HL-60 (cell line): ENCODE results near the gene DNM3.

ENCODE experiments used
- DNase-seq, 2 experiments: peaks; one replicate each; pipeline ENCODE4 v3.0.0-alpha.2; 2010 to 2020; ENCODE audit warnings: low read depth in 1 of 2, low spot score in 1 of 2
- H3K27ac ChIP-seq: fragments of 250-450 bp; sonication (Bioruptor Pico); replicated peaks from 2 replicates; pipeline ENCODE4 v1.5.1; 2020; ENCODE audit warnings: mild to moderate bottlenecking, moderate library complexity
- H3K27me3 ChIP-seq: fragments of 250-450 bp; sonication (Bioruptor Pico); 2 replicates; pipeline ENCODE4 v1.5.1; 2021; ENCODE audit warnings: mild to moderate bottlenecking, moderate library complexity; ENCODE audit not compliant: insufficient read depth, poor library complexity, severe bottlenecking
- H3K4me3 ChIP-seq: replicated peaks from 2 replicates; pipeline ENCODE4 v1.5.1; 2011; ENCODE audit warnings: mild to moderate bottlenecking, control low read depth, low read length; ENCODE audit not compliant: insufficient read depth
- GABPA ChIP-seq: IDR thresholded peaks from 2 replicates; pipeline ENCODE4 v1.6.1; 2012; ENCODE audit warnings: low read depth
- POLR2AphosphoS5 ChIP-seq: IDR thresholded peaks from 2 replicates; pipeline ENCODE4 v1.6.1; 2012; ENCODE audit warnings: low read depth
- SPI1 ChIP-seq: IDR thresholded peaks from 2 replicates; pipeline ENCODE4 v1.6.1; 2012; ENCODE audit warnings: low read depth, mild to moderate bottlenecking, borderline replicate concordance
- TF ChIP-seq, protein P1 (sequence below): IDR thresholded peaks from one replicate; pipeline ENCODE4 v1.5.1; 2011; ENCODE audit warnings: low read length, control low read depth, inconsistent platforms; ENCODE audit not compliant: insufficient read depth
- TF ChIP-seq, protein P2 (sequence below): IDR thresholded peaks from 2 replicates; pipeline ENCODE4 v1.6.1; 2012; ENCODE audit warnings: low read depth; ENCODE audit not compliant: insufficient replicate concordance

The DNM3 gene

DNA sequence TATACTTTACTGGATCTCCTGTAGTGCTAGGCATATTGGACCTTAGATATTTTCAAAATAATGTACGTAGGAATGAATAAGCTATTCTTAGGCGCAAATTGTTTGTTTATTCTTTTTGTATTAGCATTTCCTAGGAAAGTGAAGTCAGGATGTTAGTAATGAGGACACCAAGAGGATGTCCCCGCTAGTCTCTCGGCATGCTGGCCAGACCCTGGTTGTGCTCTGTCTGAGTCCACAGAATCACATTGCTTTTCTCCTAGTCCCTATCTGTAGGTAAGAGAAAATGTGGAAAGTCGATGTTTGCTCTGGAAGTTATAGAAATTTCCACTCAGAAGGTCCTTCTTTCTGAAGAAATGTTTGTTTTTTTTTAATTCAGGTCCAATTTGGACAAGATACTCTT lies 31.1 kb downstream of the DNM3 start:
- Histone ChIP-seq H3K27ac (no peak overlapping the region), H3K27me3 (peaks cover 2% of the 10 kb centered on the region), H3K4me3 (no peak overlapping the region)
- no peak for DNase-seq
- TF ChIP-seq, protein P1, sequence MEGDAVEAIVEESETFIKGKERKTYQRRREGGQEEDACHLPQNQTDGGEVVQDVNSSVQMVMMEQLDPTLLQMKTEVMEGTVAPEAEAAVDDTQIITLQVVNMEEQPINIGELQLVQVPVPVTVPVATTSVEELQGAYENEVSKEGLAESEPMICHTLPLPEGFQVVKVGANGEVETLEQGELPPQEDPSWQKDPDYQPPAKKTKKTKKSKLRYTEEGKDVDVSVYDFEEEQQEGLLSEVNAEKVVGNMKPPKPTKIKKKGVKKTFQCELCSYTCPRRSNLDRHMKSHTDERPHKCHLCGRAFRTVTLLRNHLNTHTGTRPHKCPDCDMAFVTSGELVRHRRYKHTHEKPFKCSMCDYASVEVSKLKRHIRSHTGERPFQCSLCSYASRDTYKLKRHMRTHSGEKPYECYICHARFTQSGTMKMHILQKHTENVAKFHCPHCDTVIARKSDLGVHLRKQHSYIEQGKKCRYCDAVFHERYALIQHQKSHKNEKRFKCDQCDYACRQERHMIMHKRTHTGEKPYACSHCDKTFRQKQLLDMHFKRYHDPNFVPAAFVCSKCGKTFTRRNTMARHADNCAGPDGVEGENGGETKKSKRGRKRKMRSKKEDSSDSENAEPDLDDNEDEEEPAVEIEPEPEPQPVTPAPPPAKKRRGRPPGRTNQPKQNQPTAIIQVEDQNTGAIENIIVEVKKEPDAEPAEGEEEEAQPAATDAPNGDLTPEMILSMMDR = no peak
- TF ChIP-seq, protein P2, sequence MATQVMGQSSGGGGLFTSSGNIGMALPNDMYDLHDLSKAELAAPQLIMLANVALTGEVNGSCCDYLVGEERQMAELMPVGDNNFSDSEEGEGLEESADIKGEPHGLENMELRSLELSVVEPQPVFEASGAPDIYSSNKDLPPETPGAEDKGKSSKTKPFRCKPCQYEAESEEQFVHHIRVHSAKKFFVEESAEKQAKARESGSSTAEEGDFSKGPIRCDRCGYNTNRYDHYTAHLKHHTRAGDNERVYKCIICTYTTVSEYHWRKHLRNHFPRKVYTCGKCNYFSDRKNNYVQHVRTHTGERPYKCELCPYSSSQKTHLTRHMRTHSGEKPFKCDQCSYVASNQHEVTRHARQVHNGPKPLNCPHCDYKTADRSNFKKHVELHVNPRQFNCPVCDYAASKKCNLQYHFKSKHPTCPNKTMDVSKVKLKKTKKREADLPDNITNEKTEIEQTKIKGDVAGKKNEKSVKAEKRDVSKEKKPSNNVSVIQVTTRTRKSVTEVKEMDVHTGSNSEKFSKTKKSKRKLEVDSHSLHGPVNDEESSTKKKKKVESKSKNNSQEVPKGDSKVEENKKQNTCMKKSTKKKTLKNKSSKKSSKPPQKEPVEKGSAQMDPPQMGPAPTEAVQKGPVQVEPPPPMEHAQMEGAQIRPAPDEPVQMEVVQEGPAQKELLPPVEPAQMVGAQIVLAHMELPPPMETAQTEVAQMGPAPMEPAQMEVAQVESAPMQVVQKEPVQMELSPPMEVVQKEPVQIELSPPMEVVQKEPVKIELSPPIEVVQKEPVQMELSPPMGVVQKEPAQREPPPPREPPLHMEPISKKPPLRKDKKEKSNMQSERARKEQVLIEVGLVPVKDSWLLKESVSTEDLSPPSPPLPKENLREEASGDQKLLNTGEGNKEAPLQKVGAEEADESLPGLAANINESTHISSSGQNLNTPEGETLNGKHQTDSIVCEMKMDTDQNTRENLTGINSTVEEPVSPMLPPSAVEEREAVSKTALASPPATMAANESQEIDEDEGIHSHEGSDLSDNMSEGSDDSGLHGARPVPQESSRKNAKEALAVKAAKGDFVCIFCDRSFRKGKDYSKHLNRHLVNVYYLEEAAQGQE = no peak
- TF ChIP-seq GABPA (no peak), SPI1 (no peak), POLR2AphosphoS5 (no peak)

DNA sequence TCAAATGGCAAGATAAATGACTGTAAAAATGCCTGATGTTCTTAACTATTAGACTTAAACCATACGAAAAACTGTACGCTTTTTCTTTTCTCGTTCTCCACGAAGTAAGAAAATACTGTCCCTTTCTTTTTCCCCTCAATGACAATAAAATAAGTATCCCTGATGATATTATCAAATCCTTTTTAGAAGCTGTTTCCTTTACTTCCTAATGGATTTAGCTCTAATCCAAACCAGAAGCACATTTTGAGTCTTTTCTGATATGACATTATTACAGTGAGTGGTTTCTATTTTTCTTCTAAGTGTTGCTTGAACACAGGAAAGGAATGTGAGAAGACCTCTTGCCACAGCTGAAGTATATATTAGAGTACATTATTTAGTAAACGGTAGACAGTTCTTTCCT lies 32.4 kb downstream of the DNM3 start:
- DNase-seq = no peak
- no peak for TF ChIP-seq GABPA
- TF ChIP-seq POLR2AphosphoS5 = no peak
- TF ChIP-seq, protein P2 = no peak
- TF ChIP-seq, protein P1 = no peak
- TF ChIP-seq SPI1 = no peak
- Histone ChIP-seq H3K4me3 (no peak overlapping the region), H3K27me3 (peaks cover 2% of the 10 kb centered on the region), H3K27ac (no peak overlapping the region)

DNA sequence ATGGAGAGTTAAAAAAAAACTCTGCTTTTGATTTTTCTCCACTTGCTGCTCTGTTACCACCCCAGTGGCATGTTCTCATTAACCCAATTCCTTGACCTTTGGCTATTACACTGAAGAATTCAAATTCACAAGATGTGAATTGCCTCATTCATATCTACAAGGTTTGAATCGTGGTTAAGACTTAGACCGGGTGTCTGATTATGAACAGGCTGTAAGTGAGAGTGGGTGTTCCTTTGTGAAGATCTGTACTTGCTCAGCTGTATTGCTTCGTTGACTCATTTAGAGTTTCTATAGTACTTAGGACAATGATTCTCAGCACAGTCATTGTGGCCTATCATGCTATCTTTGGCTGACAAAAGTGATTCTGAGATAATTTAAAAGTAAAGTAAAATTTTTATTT lies 36.4 kb downstream of the DNM3 start:
- TF ChIP-seq, protein P2 = no peak
- TF ChIP-seq POLR2AphosphoS5 = no peak
- TF ChIP-seq SPI1 = no peak
- no peak for TF ChIP-seq GABPA
- TF ChIP-seq, protein P1 = no peak
- Histone ChIP-seq H3K27me3 (peaks cover 2% of the 10 kb centered on the region), H3K27ac (no peak overlapping the region), H3K4me3 (no peak overlapping the region)
- DNase-seq = no peak
